NCI-H2227 (cell line): Measurements from ENCODE around the gene NRG3.

Experiments used
- DNase-seq: peaks from one replicate; lab custom pipeline; 2025; ENCODE audit not compliant: unreplicated experiment; lab: John Stamatoyannopoulos, UW

NRG3 gene

GRCh38 chr10:82206831-82207230, 331.8 kb downstream of the NRG3 start:
- DNase-seq, result no peak

DNA sequence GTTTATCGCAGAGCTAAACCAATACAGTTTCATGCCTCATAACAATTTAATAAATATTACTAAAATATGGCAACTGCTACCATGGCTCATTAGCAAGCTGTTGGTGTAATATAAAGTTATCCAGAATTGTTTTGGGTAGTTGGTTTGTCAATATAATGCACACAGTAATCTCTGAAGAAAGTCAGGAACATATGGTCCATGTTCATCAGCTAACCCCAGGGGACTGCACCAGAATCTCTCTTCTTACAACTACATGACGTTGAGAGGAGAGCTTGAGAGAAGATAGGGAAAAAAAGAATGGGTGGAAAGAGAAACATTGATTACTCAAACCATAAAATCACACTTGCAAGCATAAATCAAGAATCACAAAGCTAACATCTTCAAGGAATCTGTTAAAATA, 333.7 kb downstream of the NRG3 start:
- DNase-seq, result no peak

DNA sequence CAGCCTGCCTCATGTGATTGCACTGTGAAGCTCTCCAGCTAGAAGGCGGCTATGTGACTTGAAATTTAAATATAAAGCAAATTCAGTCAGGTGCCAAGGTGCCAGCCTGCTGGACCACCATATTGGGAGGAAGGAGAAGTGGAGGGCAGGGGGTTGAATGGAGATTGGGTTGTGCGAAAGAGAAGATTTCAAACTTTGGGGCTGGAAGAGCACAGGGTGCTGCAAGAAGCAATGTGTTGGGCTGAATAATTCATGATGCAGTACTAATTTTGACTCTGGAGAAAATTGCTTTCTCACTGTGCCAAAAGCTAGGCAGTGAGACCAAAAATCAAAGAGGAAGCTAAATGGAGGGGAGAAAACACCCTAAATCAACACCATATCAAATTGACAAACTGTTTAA, 335.3 kb downstream of the NRG3 start:
- DNase-seq, result no peak

GRCh38 chr10:82211346-82211745, 336.4 kb downstream of the NRG3 start:
- DNase-seq, result no peak

- DNase-seq, result no peak
Observed at GRCh38 chr10:82212753-82213152, 337.8 kb downstream of the NRG3 start.

GRCh38 chr10:82213784-82214183, 338.8 kb downstream of the NRG3 start:
- no peak for DNase-seq

GRCh38 chr10:82221056-82221455, 346.1 kb downstream of the NRG3 start:
- DNase-seq, result no peak

DNA sequence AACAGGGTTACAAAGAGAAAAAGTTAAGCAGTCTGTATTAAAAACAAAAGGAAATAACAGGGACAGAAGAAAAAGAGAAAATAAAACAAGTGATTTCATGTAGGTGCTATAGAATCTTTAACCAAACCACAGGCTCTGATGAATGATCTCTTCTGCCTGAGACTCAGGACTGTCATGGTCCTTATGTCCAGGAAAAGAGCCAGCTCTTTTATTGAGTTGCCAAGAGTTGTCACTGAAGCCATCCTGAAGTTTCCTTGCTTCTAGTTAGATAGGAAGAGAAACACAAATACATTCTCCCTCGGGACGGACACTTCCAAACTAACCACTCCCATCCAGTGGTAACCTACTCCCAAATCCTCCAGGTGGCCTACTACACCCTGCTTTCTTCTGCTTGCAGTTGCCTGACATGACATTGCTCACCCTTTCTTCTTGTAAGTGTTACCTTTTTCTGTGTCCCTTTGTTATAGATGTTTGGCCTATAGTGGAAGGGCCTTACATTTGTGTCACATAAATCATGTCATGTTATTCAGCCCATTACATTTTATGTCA, 346.7 kb downstream of the NRG3 start:
- DNase-seq, result no peak

- no peak for DNase-seq
Observed at GRCh38 chr10:82228701-82229100, 353.7 kb downstream of the NRG3 start.

DNA sequence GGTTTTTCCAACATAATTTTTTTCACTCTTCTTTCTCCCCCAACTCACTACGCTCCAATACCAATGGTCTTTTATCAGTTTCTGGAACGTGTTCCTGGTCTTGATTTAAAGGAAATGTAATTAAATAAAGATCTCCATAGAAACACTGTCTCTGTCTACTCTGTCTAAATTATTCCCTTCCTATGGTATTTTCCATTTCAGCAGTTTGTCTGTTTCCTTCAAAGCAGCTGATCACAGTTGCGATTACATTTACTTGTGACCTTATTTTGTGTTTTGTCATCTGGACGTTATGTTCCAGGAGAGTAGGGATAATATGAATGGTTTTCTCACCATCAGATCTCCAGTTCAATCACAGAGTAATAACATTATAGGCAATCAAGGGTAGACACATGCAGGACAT, 359.2 kb downstream of the NRG3 start:
- DNase-seq, result no peak

- no peak for DNase-seq
Observed at GRCh38 chr10:82236084-82236731, 361.2 kb downstream of the NRG3 start.

GRCh38 chr10:82238291-82238690, 363.3 kb downstream of the NRG3 start:
- DNase-seq, result no peak

DNA sequence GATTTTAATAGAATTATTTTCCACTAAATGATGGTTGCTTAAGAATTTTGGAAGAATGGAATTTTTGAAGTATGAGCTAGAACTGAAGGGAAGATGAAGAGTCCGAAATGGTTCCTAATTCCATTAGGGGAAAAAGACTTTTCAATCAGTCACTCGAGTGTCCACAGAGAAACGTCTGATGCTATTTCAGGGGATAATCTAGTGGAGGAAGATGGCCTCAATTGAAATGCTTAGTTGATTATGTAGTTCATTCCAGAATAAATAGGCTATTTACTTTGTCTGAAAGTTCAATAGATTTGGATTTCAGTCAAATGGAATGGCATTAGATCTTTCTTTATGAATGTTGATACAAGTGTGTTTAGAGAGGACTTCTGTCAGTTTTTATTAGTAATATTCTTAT, 365.4 kb downstream of the NRG3 start:
- no peak for DNase-seq

DNA sequence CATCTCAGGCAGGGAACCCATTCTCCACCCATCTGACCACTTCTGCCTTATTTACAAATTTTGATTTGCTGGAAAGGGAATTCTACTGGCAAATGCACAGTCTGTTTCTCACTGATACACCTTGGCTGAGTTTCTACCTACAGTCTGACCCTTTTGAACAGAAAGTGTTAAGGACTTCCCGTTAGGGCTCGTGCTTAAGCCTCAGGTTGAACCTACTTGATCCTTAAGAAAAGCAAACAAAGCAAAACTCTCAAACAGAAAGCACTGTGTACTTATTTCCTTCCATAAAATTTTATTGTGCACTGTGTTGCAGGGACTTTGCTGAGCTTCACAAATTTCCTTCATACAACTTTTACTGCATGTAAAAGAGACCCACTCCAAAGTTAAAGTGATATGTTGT, 367.8 kb downstream of the NRG3 start:
- DNase-seq, result no peak

DNA sequence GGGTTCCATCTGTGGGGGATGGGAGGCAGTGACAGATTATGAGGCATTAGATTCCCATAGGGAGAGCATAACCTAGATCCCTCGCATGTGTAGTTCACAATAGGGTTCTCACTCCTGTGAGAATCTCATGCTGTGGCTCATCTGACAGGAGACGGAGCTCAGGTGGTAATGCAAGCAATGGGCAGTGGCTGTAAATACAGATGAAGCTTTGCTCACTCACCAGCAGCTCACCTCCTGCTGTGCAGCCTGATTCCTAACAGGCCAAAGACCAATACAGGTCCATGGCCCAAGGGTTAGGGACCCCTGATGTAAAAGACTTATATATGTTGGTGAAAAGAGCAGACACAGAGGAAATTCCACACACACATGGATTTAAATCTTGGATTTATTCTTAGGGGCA, 370.2 kb downstream of the NRG3 start:
- no peak for DNase-seq

- no peak for DNase-seq
Observed at GRCh38 chr10:82245906-82246560, 371.0 kb downstream of the NRG3 start.

GRCh38 chr10:82249141-82249540, 374.1 kb downstream of the NRG3 start:
- DNase-seq, result no peak

DNA sequence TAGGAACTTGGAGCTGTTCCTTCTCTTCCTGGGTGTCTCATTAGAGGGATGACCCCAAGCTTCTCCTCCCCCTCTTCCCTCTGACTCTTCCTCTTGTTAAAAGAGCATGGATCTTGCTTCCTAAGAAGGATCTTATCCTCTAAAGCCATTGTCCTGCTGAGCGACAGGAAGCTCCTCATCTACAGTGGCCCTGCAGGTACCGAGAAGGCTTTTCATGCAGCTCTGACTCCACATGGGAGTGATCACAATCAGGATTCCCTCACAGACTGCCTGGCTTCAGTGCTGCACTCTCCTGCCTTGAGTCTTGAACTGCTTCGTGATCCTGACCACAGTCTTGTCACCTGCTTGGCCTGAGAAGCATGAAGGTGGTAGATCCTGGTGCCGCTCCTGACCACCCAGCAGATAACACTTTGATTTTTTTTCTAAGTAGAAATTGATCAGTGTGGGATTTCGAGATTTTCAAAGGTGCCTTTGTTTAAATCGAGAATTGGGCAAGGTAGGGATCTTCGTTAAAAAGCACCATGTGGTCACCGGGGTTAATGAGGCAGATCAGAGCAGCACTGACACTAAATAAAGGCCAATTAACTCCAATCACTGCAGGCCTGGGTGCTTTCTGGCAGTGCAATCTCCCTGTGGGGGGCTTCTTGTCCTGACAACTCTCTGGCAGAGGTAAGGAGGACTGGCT, 376.4 kb downstream of the NRG3 start:
- no peak for DNase-seq

GRCh38 chr10:82252081-82252480, 377.1 kb downstream of the NRG3 start:
- DNase-seq, result no peak

- DNase-seq, result no peak
Observed at GRCh38 chr10:82254237-82254636, 379.2 kb downstream of the NRG3 start.

DNA sequence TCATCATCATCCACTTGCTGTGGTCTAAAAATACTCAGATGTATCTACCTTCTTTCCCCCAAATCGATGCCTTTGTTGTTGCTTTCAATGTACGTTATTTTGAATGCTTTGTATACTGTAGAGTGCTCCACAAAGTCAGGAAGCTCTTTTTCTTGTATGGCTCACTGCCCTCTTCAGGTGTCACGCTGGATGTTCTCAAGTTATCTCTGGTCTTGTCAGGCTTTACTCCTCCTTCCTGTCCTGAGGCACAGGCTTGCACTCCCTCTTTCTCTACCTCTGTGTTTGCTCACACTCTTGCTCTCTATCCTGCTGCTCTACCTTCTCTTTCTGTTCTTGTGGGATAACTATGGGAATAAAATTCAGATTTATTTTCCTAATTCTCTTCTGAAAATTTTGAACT, 381.3 kb downstream of the NRG3 start:
- no peak for DNase-seq

DNA sequence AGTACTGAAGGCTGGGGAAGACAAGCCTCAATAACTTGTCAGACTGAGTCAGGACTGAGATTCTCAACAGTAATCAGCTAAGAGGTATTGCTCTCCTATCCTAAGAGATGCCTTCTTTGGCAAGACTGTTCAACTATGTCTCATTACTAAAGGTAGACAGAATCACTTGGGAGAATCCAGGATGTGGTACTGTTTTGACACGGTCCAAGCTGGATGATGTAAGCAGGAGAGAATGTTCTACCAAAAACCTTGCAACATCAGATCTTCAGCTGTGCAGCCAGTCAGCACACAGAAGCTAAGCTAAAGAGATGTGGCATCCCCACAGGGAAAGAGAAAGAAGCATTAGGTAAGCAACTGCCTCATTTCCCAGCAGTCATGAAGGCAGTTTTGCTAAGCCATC, 391.4 kb downstream of the NRG3 start:
- no peak for DNase-seq
